K562 (cell line): Measurements from ENCODE around the gene HMBS. TPM values are rescaled to one million over a fixed set of nuclear protein-coding genes. Genes with fewer than 3 reads are reported as not detected.

ENCODE experiments used
- BCL6 ChIP-seq: fragments of 250-450 bp; sonication (Bioruptor Pico); IDR thresholded peaks from 2 replicates; pipeline ENCODE4 v1.4.0; 2020
- BCOR ChIP-seq: fragments of 450-650 bp; IDR thresholded peaks from 2 replicates; pipeline ENCODE4 v1.6.1; 2016
- ELK3 ChIP-seq: fragments of 450-650 bp; formaldehyde crosslinking; IDR thresholded peaks from 2 replicates; pipeline ENCODE4 v1.4.0; 2020; ENCODE audit warnings: mild to moderate bottlenecking
- IRF9 ChIP-seq: fragments of 450-650 bp; IDR thresholded peaks from 2 replicates; pipeline ENCODE4 v1.6.1; 2016; ENCODE audit warnings: missing biosample characterization, missing genetic modification characterization
- KDM1A ChIP-seq, 2 experiments: fragments of 450-650 bp; IDR thresholded peaks; 2 replicates each; pipeline ENCODE4 v1.6.1; 2016; ENCODE audit warnings: mild to moderate bottlenecking in 2 of 2
- MLLT1 ChIP-seq, 2 experiments: fragments of 450-650 bp; IDR thresholded peaks; 2 replicates each; pipeline ENCODE4 v1.6.1; 2016
- NFYB ChIP-seq: IDR thresholded peaks from 2 replicates; pipeline ENCODE4 v1.6.1; 2011; ENCODE audit warnings: mild to moderate bottlenecking, moderate library complexity; ENCODE audit not compliant: insufficient read length; ENCODE audit errors: extremely low read depth
- POLR2AphosphoS5 ChIP-seq: IDR thresholded peaks from 2 replicates; pipeline ENCODE4 v1.6.1; 2011; ENCODE audit warnings: mild to moderate bottlenecking, low read depth, low read length, moderate library complexity; ENCODE audit not compliant: control insufficient read depth, insufficient read depth
- PTRF ChIP-seq: fragments of 450-650 bp; IDR thresholded peaks from 2 replicates; pipeline ENCODE4 v1.6.1; 2016; ENCODE audit warnings: mild to moderate bottlenecking, missing genetic modification characterization, missing compliant biosample characterization
- TBP ChIP-seq: optimal IDR thresholded peaks from 2 replicates; pipeline ENCODE3; 2011; ENCODE audit warnings: low read depth, low read length, improper control_type of control experiment
- TEAD2 ChIP-seq: fragments of 450-650 bp; IDR thresholded peaks from 2 replicates; pipeline ENCODE4 v1.6.1; 2016; ENCODE audit warnings: missing genetic modification characterization, control low read depth, missing compliant biosample characterization
- ZNF347 ChIP-seq: fragments of 450-650 bp; formaldehyde crosslinking; IDR thresholded peaks from 2 replicates; pipeline ENCODE4 v1.4.0; 2020; ENCODE audit warnings: low read depth, mild to moderate bottlenecking, moderate library complexity
- ZNF431 ChIP-seq: sonication (generic); formaldehyde crosslinking; IDR thresholded peaks from 2 replicates; pipeline ENCODE4 v1.8.0; 2022; ENCODE audit warnings: mild to moderate bottlenecking, missing genetic modification reagents
- ZNF584 ChIP-seq: fragments of 200-800 bp; sonication (Bioruptor generic); IDR thresholded peaks from 2 replicates; pipeline ENCODE4 v1.6.1; 2016; ENCODE audit warnings: low read depth, mild to moderate bottlenecking, missing genetic modification characterization, missing compliant biosample characterization
- ZNF668 ChIP-seq: fragments of 250-450 bp; sonication (Bioruptor Pico); IDR thresholded peaks from 2 replicates; pipeline ENCODE4 v1.8.0; 2022; ENCODE audit warnings: mild to moderate bottlenecking, inconsistent platforms
- polyA plus RNA-seq, 8 experiments: library from polyadenylated mRNA; depleted of rRNA in 4 of 8; stranded (reverse) in 5 of 8; unstranded in 3 of 8; fragments of >200 nt; fragmentation: Nextera tagmentation in 2 of 8; fragmentation: Illumina TruSeq in 1 of 8; extraction: Ambion mirVana in 2 of 8; extraction: Trizol in 1 of 8; gene quantifications; 2 replicates each; pipeline versions ENCODE4 v1.2.1 to v1.2.3, GENCODE V29; 2011 to 2014; ENCODE audit warnings: inconsistent platforms in 1 of 8, missing spikeins in 1 of 8
- total RNA-seq, 7 experiments: library from RNA; depleted of rRNA in 6 of 7; stranded (reverse); fragments of >200 nt in 6 of 7; fragmentation: Illumina TruSeq in 2 of 7; extraction: Trizol in 2 of 7; gene quantifications; 2 replicates each; pipeline versions ENCODE4 v1.2.1 to v1.2.3, GENCODE V29; 2011 to 2021; ENCODE audit warnings: low replicate concordance in 1 of 7
- TF ChIP-seq, protein P1 (sequence below): sonication (generic); formaldehyde crosslinking; IDR thresholded peaks from 2 replicates; pipeline ENCODE4 v1.8.1; 2023; ENCODE audit warnings: mild to moderate bottlenecking, missing genetic modification reagents

Gene HMBS
- total and polyA plus RNA-seq, 9 of the 15 experiments (the other 6 are each of a cell fraction or from before 2014, with no cell fraction given): 56.9 to 385 (median 286) TPM

DNA sequence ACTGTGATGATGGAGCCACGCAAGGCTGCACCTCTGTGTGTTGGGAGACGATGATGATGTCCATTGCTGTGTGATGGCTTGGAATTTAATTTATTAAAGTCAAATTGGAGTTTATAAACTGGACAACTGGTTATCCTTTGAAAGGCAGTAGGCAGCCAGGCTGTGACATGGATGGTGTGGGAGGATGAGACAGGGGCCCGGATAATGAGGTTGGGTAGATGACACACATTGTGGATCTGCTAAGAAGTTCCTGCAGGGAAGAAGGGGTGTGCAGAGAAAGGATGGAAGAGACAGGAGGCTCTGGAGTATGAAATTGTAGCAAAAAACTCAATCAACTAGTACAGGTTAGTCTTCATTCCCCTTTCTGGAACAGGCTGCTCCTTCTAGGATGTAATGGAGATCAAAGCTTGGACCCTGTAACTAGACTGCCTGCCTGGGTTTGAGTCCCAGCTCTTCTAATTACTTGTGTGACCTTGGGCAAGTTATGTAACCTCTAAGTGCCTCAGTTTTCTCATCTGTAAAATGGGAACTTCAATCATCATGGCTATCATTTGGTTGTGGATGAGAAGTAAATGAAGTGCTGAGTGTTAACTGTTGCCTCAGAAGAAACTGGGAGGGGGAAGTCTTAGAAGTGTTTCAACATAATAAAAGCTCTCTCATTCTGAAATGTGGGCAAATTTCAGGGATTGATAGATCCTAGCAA, 32.5 kb downstream of the HMBS start (continued):
- TF ChIP-seq TBP (no peak), POLR2AphosphoS5 (no peak), ZNF584 (no peak), ZNF668 (CRISPR knock-in tag) (no peak), BCL6 (CRISPR knock-in tag) (no peak), ZNF347 (no peak), IRF9 (tag) (no peak), ELK3 (no peak), ZNF431 (CRISPR knock-in tag) (no peak), PTRF (tag) (no peak), TEAD2 (tag) (no peak), NFYB (no peak), BCOR (peak; percentile 95), MLLT1 (IDR thresholded peaks at IDR 0.05) (no peak), KDM1A (IDR thresholded peaks at IDR 0.05) (peak; percentile 62 to 77)
- TF ChIP-seq, protein P1, sequence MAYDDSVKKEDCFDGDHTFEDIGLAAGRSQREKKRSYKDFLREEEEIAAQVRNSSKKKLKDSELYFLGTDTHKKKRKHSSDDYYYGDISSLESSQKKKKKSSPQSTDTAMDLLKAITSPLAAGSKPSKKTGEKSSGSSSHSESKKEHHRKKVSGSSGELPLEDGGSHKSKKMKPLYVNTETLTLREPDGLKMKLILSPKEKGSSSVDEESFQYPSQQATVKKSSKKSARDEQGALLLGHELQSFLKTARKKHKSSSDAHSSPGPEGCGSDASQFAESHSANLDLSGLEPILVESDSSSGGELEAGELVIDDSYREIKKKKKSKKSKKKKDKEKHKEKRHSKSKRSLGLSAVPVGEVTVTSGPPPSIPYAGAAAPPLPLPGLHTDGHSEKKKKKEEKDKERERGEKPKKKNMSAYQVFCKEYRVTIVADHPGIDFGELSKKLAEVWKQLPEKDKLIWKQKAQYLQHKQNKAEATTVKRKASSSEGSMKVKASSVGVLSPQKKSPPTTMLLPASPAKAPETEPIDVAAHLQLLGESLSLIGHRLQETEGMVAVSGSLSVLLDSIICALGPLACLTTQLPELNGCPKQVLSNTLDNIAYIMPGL (CRISPR knock-in tag): no peak
- TF ChIP-seq, all 486 proteins: peak for 8
